ENCODE results near the gene TMEM179.

The TMEM179 gene

DNA sequence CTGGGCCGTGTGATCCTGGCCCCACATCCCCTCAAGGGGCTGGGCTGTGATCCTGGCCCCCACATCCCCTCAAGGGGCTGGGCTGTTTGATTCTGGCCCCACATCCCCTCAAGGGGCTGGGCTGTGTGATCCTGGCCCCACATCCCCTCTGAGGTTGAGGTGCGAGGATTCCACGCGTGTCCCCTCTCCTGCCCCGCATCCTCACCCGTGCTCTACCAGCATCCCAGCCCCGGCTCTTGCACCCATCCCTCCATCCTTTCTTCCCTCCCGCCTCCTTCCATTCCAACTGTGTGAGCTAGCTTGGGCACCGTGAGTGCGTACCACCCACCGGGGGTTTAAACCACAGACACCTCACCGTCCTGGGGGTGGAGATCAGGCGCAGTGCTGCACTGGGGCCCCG, 31.1 kb upstream of the TMEM179 start:
- TF ChIP-seq CTCF (IDR thresholded peaks at IDR 0.05; ENCODE audit: low read depth, low read length) (no peak), POLR2A (IDR thresholded peaks at IDR 0.05; ENCODE audit: extremely low read depth, insufficient read length) (no peak), MYC (IDR thresholded peaks at IDR 0.05; ENCODE audit: low read depth, low read length) (no peak)
- TF ChIP-seq, protein P1, sequence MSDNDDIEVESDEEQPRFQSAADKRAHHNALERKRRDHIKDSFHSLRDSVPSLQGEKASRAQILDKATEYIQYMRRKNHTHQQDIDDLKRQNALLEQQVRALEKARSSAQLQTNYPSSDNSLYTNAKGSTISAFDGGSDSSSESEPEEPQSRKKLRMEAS (IDR thresholded peaks at IDR 0.05; ENCODE audit: low read depth, low read length), result no peak
- H3K4me3 ChIP-seq (ENCODE audit: low read depth, low read length), result no peak overlapping the region

GRCh38 chr14:104634886-104635570, 30.5 kb upstream of the TMEM179 start:
- no peak for TF ChIP-seq POLR2A (IDR thresholded peaks at IDR 0.05; ENCODE audit: extremely low read depth, insufficient read length)
- TF ChIP-seq, protein P1 (IDR thresholded peaks at IDR 0.05; ENCODE audit: low read depth, low read length), result no peak
- no peak for TF ChIP-seq CTCF (IDR thresholded peaks at IDR 0.05; ENCODE audit: low read depth, low read length)
- TF ChIP-seq MYC (IDR thresholded peaks at IDR 0.05; ENCODE audit: low read depth, low read length), result no peak
- H3K4me3 ChIP-seq (ENCODE audit: low read depth, low read length), result no peak overlapping the region
- DNase-seq (ENCODE audit: low read depth), result no peak

More for the DNA sequence above, 31.1 kb upstream of the TMEM179 start:
- no peak for DNase-seq (ENCODE audit: low read depth)

GRCh38 chr14:104634138-104634760, 29.7 kb upstream of the TMEM179 start:
- H3K4me3 ChIP-seq (ENCODE audit: low read depth, low read length), result no peak overlapping the region
- no peak for TF ChIP-seq MYC (IDR thresholded peaks at IDR 0.05; ENCODE audit: low read depth, low read length)
- TF ChIP-seq, protein P1 (IDR thresholded peaks at IDR 0.05; ENCODE audit: low read depth, low read length), result no peak
- TF ChIP-seq POLR2A (IDR thresholded peaks at IDR 0.05; ENCODE audit: extremely low read depth, insufficient read length), result no peak
- TF ChIP-seq CTCF (IDR thresholded peaks at IDR 0.05; ENCODE audit: low read depth, low read length), result no peak
- no peak for DNase-seq (ENCODE audit: low read depth)

DNA sequence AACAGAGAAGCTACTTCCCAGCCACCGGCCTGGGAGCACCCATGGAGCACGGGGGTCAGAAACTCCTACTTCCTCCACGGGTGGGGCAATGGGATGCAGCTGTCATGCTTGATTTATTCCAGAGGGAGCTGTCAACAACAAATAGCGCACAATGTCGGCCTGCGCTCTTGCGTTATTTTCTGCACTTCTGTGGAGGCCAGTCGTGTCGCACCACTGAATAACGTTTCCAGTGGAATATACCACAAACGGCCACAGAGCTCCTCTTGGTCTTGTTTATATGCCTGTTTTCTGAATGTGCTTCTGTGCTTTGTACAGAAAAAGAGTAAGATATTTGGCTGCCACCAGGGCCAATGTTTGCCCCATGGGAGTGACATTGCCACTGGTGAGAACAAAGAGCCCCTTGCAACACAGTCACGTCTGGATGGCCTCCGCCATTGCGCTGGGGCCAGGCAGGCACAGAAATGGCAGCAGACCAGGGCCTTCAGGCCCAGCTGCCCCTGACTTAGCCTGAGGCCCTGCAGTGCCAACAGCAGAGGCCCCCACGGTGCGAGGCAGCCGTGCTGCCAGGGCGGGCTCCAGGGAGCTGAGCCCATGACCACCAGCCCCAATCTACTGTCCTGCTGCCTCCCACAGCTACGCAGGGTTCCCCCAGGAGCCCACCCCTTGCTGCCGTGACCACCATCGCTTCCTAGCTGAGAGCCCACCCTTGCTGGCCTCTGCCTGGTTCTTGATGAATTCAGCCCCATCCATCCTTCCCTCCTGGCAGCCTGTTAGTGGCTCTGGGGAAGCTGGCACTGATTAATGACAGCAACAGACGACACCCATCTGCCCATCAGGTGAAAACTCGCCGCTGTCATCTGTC, 28.9 kb upstream of the TMEM179 start:
- TF ChIP-seq MYC (IDR thresholded peaks at IDR 0.05; ENCODE audit: low read depth, low read length) (no peak), POLR2A (IDR thresholded peaks at IDR 0.05; ENCODE audit: extremely low read depth, insufficient read length) (no peak)
- TF ChIP-seq, protein P1 (IDR thresholded peaks at IDR 0.05; ENCODE audit: low read depth, low read length), result no peak
- no peak for DNase-seq (ENCODE audit: low read depth)

GRCh38 chr14:104632781-104633180, 28.2 kb upstream of the TMEM179 start:
- H3K4me3 ChIP-seq (ENCODE audit: low read depth, low read length), result no peak overlapping the region
- DNase-seq (ENCODE audit: low read depth), result no peak
- TF ChIP-seq, protein P1 (IDR thresholded peaks at IDR 0.05; ENCODE audit: low read depth, low read length), result no peak
- TF ChIP-seq CTCF (IDR thresholded peaks at IDR 0.05; ENCODE audit: low read depth, low read length) (no peak), POLR2A (IDR thresholded peaks at IDR 0.05; ENCODE audit: extremely low read depth, insufficient read length) (no peak), MYC (IDR thresholded peaks at IDR 0.05; ENCODE audit: low read depth, low read length) (no peak)

More for the DNA sequence above, 28.9 kb upstream of the TMEM179 start:
- no peak overlapping the region for H3K4me3 ChIP-seq (ENCODE audit: low read depth, low read length)
